Colonic mucosa (tissue), 4 donors: ENCODE results near the gene MCF2. TPM values are rescaled to one million over a fixed set of nuclear protein-coding genes. Genes with fewer than 3 reads are reported as not detected.

Experiments
- DNase-seq: peaks from one replicate; pipeline ENCODE4 v3.0.0-alpha.2; 2020
- H3K27ac ChIP-seq: fragments of 200-600 bp; one replicate; pipeline ENCODE4 v1.8.0; 2021
- H3K27me3 ChIP-seq: fragments of 200-600 bp; one replicate; pipeline ENCODE4 v1.8.0; 2021
- H3K36me3 ChIP-seq: fragments of 200-600 bp; one replicate; pipeline ENCODE4 v1.8.0; 2021
- H3K4me1 ChIP-seq: fragments of 200-600 bp; one replicate; pipeline ENCODE4 v1.8.0; 2021; ENCODE audit warnings: mild to moderate bottlenecking
- H3K4me3 ChIP-seq: fragments of 200-600 bp; one replicate; pipeline ENCODE4 v1.8.0; 2021
- H3K9ac ChIP-seq, 2 donors: one replicate each; pipeline ENCODE4 v1.7.0; 2013; ENCODE audit warnings: control low read depth in 2 of 2, low read depth in 2 of 2, low read length in 2 of 2
- H3K9me3 ChIP-seq: fragments of 200-600 bp; one replicate; pipeline ENCODE4 v1.8.0; 2021
- CTCF ChIP-seq: fragments of 200-600 bp; IDR thresholded peaks from one replicate; pipeline ENCODE4 v1.8.0; 2022; ENCODE audit warnings: antibody characterized with exemption, mild to moderate bottlenecking
- intact Hi-C: fragments of 100-400 bp; cut with DNase I; formaldehyde crosslinking; loops from one replicate; pipeline ENCODE4 v1.14.1; 2022
- total RNA-seq, 2 donors: library from RNA; stranded (reverse); fragmentation: NEBNext Ultra II Directional in 1 of 2; extraction: Animal tissue kit (Norgen Biotek cat#: 25700) in 1 of 2; gene quantifications; one replicate each; pipeline ENCODE4 v1.2.1, GENCODE V29; 2021
- donor health status: healthy.
- donor health status: DM: no; HTN: no; CAD: no.
- donor health status: DM: no; HTN: no; CAD: no.

The MCF2 gene
- total RNA-seq, 2 donors from 2014 or later = not detected

GRCh38 chrX:139736151-139736550 is 28.2 kb upstream of the MCF2 start:
- H3K4me1 ChIP-seq = no peaks in the 10 kb centered on the region
- H3K9me3 ChIP-seq = no peaks in the 10 kb centered on the region
- no peak for DNase-seq
- no peaks in the 10 kb centered on the region for H3K36me3 ChIP-seq
- no peak overlapping the region for H3K27ac ChIP-seq
- intact Hi-C loops = no loop called here
- no peak overlapping the region for H3K4me3 ChIP-seq
- H3K9ac ChIP-seq = no peak overlapping the region
- TF ChIP-seq CTCF = no peak
- H3K27me3 ChIP-seq = no peaks in the 10 kb centered on the region

- no peak for TF ChIP-seq CTCF
- no peak for DNase-seq
- H3K4me3 ChIP-seq = no peak overlapping the region
- H3K4me1 ChIP-seq = no peaks in the 10 kb centered on the region
- no peaks in the 10 kb centered on the region for H3K27me3 ChIP-seq
- intact Hi-C loops = no loop called here
- no peaks in the 10 kb centered on the region for H3K9me3 ChIP-seq
- H3K9ac ChIP-seq = no peak overlapping the region
- no peak overlapping the region for H3K27ac ChIP-seq
- no peaks in the 10 kb centered on the region for H3K36me3 ChIP-seq
These were observed 27.0 kb upstream of the MCF2 start for GRCh38 chrX:139734996-139735395.

- H3K27me3 ChIP-seq = no peaks in the 10 kb centered on the region
- TF ChIP-seq CTCF = no peak
- intact Hi-C loops = no loop called here
These were observed 17.8 kb upstream of the MCF2 start for GRCh38 chrX:139725720-139726119.

GRCh38 chrX:139724626-139725025 is 16.7 kb upstream of the MCF2 start:
- intact Hi-C loops = no loop called here
- Histone ChIP-seq H3K4me3 (no peak overlapping the region), H3K9me3 (no peaks in the 10 kb centered on the region), H3K27me3 (no peaks in the 10 kb centered on the region), H3K4me1 (no peaks in the 10 kb centered on the region), H3K27ac (no peak overlapping the region), H3K36me3 (no peaks in the 10 kb centered on the region), H3K9ac (no peak overlapping the region)
- no peak for TF ChIP-seq CTCF
- no peak for DNase-seq

More at GRCh38 chrX:139725720-139726119, 17.8 kb upstream of the MCF2 start:
- H3K9me3 ChIP-seq = no peaks in the 10 kb centered on the region
- no peak overlapping the region for H3K9ac ChIP-seq
- no peak overlapping the region for H3K27ac ChIP-seq
- H3K36me3 ChIP-seq = no peaks in the 10 kb centered on the region
- no peak for DNase-seq
- no peaks in the 10 kb centered on the region for H3K4me1 ChIP-seq
- H3K4me3 ChIP-seq = no peak overlapping the region

- TF ChIP-seq CTCF = no peak
- H3K9ac ChIP-seq = no peak overlapping the region
- no peaks in the 10 kb centered on the region for H3K9me3 ChIP-seq
- H3K4me1 ChIP-seq = no peaks in the 10 kb centered on the region
- H3K27me3 ChIP-seq = no peaks in the 10 kb centered on the region
- no peak overlapping the region for H3K27ac ChIP-seq
- H3K36me3 ChIP-seq = no peaks in the 10 kb centered on the region
- intact Hi-C loops = no loop called here
- no peak for DNase-seq
- H3K4me3 ChIP-seq = no peak overlapping the region
These were observed 13.0 kb upstream of the MCF2 start for GRCh38 chrX:139720979-139721378.

- Histone ChIP-seq H3K4me1 (no peaks in the 10 kb centered on the region), H3K27ac (no peak overlapping the region), H3K27me3 (no peaks in the 10 kb centered on the region), H3K9me3 (no peaks in the 10 kb centered on the region), H3K36me3 (no peaks in the 10 kb centered on the region), H3K4me3 (no peak overlapping the region), H3K9ac (no peak overlapping the region)
- intact Hi-C loops = no loop called here
- DNase-seq = no peak
- no peak for TF ChIP-seq CTCF
These were observed 12.2 kb upstream of the MCF2 start for GRCh38 chrX:139720136-139720535.
